GM19099 (cell line): ENCODE results near the gene TECPR1.

Experiments used
- POLR2A ChIP-seq: IDR thresholded peaks from 3 replicates; pipeline ENCODE4 v1.6.1; 2011; ENCODE audit warnings: low read depth; ENCODE audit not compliant: insufficient read length; ENCODE audit errors: extremely low read depth

TECPR1 gene, protein sequence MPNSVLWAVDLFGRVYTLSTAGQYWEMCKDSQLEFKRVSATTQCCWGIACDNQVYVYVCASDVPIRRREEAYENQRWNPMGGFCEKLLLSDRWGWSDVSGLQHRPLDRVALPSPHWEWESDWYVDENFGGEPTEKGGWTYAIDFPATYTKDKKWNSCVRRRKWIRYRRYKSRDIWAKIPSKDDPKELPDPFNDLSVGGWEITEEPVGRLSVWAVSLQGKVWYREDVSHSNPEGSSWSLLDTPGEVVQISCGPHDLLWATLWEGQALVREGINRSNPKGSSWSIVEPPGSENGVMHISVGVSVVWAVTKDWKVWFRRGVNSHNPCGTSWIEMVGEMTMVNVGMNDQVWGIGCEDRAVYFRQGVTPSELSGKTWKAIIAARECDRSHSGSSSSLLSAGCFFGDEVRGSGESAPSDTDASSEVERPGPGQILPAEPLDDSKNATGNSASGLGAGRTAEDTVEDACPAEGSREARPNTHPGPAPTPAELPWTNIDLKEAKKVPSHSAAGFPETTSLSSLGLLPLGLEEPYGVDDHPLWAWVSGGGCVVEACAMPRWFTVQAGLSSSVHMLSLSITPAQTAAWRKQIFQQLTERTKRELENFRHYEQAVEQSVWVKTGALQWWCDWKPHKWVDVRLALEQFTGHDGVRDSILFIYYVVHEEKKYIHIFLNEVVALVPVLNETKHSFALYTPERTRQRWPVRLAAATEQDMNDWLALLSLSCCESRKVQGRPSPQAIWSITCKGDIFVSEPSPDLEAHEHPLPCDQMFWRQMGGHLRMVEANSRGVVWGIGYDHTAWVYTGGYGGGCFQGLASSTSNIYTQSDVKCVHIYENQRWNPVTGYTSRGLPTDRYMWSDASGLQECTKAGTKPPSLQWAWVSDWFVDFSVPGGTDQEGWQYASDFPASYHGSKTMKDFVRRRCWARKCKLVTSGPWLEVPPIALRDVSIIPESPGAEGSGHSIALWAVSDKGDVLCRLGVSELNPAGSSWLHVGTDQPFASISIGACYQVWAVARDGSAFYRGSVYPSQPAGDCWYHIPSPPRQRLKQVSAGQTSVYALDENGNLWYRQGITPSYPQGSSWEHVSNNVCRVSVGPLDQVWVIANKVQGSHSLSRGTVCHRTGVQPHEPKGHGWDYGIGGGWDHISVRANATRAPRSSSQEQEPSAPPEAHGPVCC

GRCh38 chr7:98251601-98252424 is at the start of gene TECPR1:
TSS of gene TECPR1 (minus strand) at chr7:98252232. CDS start at chr7:98246146, 6,086 bp downstream.
- peak; percentile 67 for TF ChIP-seq POLR2A

DNA sequence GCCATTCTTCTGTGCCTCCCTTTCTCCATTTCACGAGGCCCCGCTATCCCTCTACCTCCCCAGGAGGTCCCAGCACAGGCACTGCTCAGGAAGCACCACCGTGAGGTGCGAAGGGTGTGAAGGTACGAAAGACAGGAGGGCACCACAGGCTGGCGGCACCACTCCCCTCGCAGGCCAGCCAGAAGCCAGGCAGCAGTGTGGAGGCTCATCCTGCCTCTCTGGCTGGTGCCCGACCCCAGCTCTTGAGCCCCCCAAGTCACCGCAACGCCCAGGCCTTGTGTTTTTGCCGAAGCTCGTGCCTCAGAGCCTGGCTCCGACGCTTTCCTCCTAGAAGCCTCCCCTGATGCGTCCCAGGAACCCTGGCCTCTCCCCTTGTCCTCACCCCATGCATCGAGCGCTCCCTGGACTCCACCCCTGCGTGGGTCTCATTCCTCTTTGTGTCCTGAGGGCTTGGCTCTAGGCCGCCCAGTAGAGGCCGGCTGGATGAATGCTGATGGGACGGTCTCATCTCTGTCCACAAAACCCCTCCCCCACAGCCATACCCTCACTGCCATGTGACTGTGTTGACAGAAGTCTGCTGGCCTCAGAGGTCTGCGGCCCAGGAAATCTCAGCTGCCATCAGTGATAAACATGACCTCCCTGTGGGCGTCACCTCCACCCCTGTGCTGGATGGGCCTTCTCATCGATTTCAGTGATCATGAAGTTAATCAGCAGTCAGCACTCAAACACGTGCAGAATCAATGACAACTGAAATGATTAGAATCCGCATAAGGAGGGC is 48.8 kb upstream of the TECPR1 start:
- TF ChIP-seq POLR2A, result no peak

DNA sequence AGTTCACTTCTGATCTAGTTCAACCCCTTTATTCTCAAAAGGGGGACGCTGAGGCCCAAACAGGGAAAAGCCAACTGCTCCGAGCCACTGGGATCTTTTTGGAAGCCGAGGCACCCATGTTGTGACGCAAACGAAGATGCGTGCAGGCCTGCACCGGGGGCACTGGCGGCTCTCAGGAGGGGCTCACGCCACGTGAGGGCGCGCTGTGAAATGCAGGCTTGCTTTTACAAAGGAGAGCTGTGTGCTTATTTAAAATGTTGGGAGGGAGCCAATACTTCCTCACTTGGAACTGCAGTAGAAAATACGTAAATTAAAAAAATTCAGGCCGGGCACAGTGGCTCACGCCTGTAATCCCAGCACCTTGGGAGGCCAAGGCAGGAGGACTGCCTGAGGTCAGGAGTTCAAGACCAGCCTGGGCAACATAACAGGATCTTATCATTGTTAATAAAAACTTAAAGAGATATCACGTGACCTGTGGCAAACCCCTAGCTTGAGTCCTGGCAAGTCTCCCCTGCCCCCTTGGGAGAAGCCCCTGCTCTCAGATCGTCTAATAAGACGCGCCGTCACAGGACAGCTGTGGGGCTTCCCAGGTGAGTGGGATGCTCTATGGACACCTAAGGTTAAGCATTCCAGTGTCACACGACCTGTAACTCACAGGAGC is 45.7 kb upstream of the TECPR1 start:
- TF ChIP-seq POLR2A, result no peak

- TF ChIP-seq POLR2A, result no peak
These were observed 44.8 kb upstream of the TECPR1 start for GRCh38 chr7:98296833-98297232.

DNA sequence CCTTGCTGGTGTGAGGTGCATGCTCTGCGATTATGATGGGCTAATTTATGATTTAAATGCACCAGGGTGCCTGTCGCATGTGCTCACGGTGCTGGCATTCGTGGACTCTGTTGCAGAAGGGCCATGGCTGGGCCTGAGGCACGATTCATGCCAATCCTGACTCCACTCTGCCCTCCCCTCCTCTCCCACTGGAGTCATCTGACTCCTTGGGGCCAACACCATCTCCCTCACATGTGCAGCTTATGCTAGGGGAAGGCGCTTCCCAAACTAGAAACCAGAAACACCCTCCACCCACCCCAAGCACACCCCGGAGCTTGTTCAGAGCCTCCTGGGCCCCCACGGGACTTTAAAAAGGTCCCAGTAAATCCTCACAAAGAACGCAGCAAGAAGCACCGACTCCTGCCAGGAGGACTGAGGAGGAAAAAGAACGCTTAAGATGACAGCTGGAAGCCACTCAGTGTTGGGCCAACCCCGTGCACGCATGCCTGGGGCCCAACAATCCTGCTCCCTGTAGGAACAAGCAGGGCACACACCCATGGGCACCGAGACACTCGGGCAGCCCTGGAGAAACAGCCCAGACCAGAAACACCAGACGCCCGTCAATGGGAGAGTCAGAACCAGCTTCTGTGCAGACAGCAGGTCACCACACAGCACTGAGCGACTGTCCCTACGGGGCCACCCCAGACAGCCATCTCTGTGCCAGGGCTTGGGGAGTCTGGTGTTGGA is 43.6 kb upstream of the TECPR1 start:
- TF ChIP-seq POLR2A, result no peak

DNA sequence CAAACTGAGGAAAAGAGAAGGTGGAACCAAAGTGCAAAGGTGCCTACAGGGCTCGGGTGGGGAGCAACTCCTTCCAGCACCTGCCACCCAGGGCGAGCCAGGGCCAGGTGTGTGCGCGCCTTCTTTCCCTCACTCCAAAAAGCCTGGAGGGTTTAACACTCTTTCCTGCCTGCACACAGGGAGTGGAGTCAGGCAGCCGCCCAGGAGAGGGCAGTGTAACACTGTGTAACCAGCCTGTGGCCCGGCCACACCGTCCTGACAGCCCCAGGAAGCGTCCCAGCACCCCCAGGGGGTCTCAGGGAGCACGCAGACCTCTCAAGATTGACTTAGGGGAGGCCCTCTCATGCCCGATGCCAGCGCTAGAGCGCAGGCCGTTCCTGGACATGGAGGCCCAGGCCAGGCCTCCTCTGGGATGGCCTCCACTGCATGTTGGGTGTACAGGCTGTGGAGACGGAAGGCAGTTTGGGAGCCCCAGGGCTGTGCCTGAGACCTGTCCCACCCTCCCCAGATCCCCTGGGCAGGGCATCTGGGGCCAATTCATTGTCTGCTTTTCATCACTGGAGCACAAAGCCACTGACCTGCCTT is 42.9 kb upstream of the TECPR1 start:
- TF ChIP-seq POLR2A, result no peak

DNA sequence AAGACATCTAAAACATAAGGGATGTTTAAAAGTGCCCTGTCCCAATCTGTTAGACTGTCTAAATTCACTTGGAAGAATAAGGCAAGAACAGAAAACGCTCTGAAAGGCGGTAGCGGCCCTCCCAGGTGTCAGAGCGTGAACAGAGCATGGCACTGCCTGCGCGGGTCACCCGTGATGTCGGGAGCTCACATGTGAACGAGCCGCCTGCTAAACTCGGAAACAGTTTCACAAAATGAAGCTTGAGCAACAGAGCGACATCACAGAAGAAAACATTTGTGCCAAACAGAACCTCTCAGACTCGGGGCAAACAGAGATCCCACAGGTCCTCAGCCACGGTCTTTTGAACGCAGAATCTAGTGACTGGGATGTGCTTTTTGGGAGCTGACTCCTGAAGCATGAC is 42.3 kb upstream of the TECPR1 start:
- no peak for TF ChIP-seq POLR2A

GRCh38 chr7:98293746-98294145 is 41.7 kb upstream of the TECPR1 start:
- no peak for TF ChIP-seq POLR2A

DNA sequence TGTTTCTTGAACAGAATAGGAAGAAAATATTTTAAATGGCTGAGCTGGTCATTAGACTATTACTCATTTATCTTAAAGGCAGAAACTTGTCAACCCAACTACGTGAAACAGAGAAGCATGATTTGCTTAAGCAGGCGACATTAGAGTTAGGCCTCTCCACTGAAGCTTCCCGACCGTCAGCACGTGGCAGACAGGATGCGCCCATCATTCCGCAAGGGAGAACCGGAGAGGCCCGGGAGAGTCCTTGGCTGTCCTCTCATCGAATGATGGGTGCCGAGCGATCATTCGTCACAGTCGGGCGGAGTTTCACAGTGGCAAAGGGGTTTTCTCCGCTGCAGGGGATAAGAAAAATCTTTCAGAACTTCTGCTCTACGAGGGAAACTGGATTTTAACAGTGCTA is 41.2 kb upstream of the TECPR1 start:
- no peak for TF ChIP-seq POLR2A

DNA sequence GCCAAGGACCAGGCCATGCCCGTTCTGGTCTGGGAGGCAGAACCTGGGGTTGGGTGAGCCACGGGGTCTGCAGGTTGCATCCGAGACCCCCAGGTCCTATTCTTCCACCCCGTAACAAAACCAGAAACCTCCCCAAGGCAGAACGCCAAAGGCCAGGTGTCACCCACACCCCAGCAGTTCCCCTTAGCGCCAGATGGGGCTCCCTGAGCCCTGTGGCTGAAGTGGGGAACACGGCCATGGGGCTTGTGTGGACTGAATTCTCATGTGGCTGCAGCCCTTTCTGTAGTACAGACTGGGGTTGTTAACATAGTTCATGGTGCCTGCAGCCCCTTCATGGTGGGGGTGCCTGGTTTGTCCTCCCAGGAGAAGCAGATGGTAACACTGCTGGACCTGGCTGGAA is 39.7 kb upstream of the TECPR1 start:
- TF ChIP-seq POLR2A, result no peak

GRCh38 chr7:98289333-98289875 is 37.4 kb upstream of the TECPR1 start:
- TF ChIP-seq POLR2A, result no peak
